ENCODE data around the gene FAM98A. TPM values are rescaled to one million over a fixed set of nuclear protein-coding genes. Genes with fewer than 3 reads are reported as not detected.

The FAM98A gene
- total RNA-seq, 4 donors from 2014 or later, result 19.7 to 2,496 (median 73.0) TPM

- H3K36me3 ChIP-seq, result no peaks in the 10 kb centered on the region
- intact Hi-C loops (cut with DNase I; ENCODE audit: low total_unique reads), result no loop called here
These were observed 18.3 kb upstream of the FAM98A start for GRCh38 chr2:33617401-33617800.

GRCh38 chr2:33616873-33617272 lies 17.8 kb upstream of the FAM98A start:
- intact Hi-C loops (cut with DNase I; ENCODE audit: low total_unique reads), result no loop called here
- no peak overlapping the region for H3K4me3 ChIP-seq
- no peaks in the 10 kb centered on the region for H3K9me3 ChIP-seq
- DNase-seq, result no peak
- H3K36me3 ChIP-seq, result no peaks in the 10 kb centered on the region
- H3K27ac ChIP-seq, result no peak overlapping the region
- no peak for TF ChIP-seq POLR2A (IDR thresholded peaks at IDR 0.05)
- no peak for TF ChIP-seq CTCF (IDR thresholded peaks at IDR 0.05)
- no peaks in the 10 kb centered on the region for H3K27me3 ChIP-seq
- no peaks in the 10 kb centered on the region for H3K4me1 ChIP-seq

More at GRCh38 chr2:33617401-33617800, 18.3 kb upstream of the FAM98A start:
- TF ChIP-seq POLR2A (IDR thresholded peaks at IDR 0.05) (no peak), CTCF (IDR thresholded peaks at IDR 0.05) (no peak)
- no peak for DNase-seq
- H3K9me3 ChIP-seq, result no peaks in the 10 kb centered on the region
- H3K27me3 ChIP-seq, result no peaks in the 10 kb centered on the region
- no peak overlapping the region for H3K4me3 ChIP-seq
- H3K4me1 ChIP-seq, result no peaks in the 10 kb centered on the region
- no peak overlapping the region for H3K27ac ChIP-seq

- H3K9me3 ChIP-seq, result no peaks in the 10 kb centered on the region
- H3K4me1 ChIP-seq, result no peaks in the 10 kb centered on the region
- intact Hi-C loops (cut with DNase I; ENCODE audit: low total_unique reads), result no loop called here
- DNase-seq, result no peak
- H3K36me3 ChIP-seq, result no peaks in the 10 kb centered on the region
- H3K27ac ChIP-seq, result no peak overlapping the region
- no peak overlapping the region for H3K4me3 ChIP-seq
- TF ChIP-seq POLR2A (IDR thresholded peaks at IDR 0.05) (no peak), CTCF (IDR thresholded peaks at IDR 0.05) (no peak)
- H3K27me3 ChIP-seq, result no peaks in the 10 kb centered on the region
These were observed 15.1 kb upstream of the FAM98A start for GRCh38 chr2:33614190-33614589.

GRCh38 chr2:33607905-33608304 lies 8.8 kb upstream of the FAM98A start:
- Histone ChIP-seq H3K27me3 (no peaks in the 10 kb centered on the region), H3K27ac (peak overlapping the region; percentile 49 to 55), H3K4me1 (peaks cover 0 to 7% of the 10 kb centered on the region in 2 donors), H3K9me3 (no peaks in the 10 kb centered on the region), H3K4me3 (no peak overlapping the region), H3K36me3 (no peaks in the 10 kb centered on the region)
- TF ChIP-seq POLR2A (IDR thresholded peaks at IDR 0.05) (no peak), CTCF (IDR thresholded peaks at IDR 0.05) (no peak)
- intact Hi-C loops (cut with DNase I; ENCODE audit: low total_unique reads), result no loop called here
- DNase-seq, result no peak

- Histone ChIP-seq H3K4me1 (peaks cover 0 to 7% of the 10 kb centered on the region in 2 donors), H3K4me3 (no peak overlapping the region), H3K36me3 (no peaks in the 10 kb centered on the region), H3K27ac (peak overlapping the region; percentile 49 to 55), H3K9me3 (no peaks in the 10 kb centered on the region), H3K27me3 (no peaks in the 10 kb centered on the region)
- DNase-seq, result no peak
- TF ChIP-seq CTCF (IDR thresholded peaks at IDR 0.05), result no peak
- TF ChIP-seq POLR2A (IDR thresholded peaks at IDR 0.05), result no peak
- intact Hi-C loops (cut with DNase I; ENCODE audit: low total_unique reads), result no loop called here
These were observed 8.2 kb upstream of the FAM98A start for GRCh38 chr2:33607251-33607721.

All from uterus (tissue), 4 donors.